Measurements from ENCODE around the gene WIPF3.

DNA sequence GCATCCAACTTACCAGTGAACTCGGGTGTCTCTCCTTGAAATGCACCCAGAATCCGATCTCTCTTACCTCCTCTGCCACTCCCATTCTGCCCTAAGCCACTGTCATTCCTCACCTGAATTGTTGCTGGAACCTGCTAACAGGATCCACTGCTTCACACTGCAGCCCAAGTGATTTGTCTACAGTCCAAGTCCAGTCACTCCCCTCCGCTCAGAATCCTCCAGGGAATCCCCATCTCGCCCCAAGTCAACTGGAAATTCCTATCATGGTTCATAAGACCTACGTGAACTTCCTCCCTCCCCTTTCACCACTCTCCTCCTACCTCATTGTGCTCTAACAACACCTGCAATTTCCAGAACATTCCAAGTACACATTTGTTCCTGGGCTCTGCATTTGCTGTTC lies 92.0 kb downstream of the WIPF3 start:
- TF ChIP-seq POLR2AphosphoS5 (IDR thresholded peaks at IDR 0.05; ENCODE audit: low read depth) = no peak
- TF ChIP-seq, protein P1, sequence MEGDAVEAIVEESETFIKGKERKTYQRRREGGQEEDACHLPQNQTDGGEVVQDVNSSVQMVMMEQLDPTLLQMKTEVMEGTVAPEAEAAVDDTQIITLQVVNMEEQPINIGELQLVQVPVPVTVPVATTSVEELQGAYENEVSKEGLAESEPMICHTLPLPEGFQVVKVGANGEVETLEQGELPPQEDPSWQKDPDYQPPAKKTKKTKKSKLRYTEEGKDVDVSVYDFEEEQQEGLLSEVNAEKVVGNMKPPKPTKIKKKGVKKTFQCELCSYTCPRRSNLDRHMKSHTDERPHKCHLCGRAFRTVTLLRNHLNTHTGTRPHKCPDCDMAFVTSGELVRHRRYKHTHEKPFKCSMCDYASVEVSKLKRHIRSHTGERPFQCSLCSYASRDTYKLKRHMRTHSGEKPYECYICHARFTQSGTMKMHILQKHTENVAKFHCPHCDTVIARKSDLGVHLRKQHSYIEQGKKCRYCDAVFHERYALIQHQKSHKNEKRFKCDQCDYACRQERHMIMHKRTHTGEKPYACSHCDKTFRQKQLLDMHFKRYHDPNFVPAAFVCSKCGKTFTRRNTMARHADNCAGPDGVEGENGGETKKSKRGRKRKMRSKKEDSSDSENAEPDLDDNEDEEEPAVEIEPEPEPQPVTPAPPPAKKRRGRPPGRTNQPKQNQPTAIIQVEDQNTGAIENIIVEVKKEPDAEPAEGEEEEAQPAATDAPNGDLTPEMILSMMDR (IDR thresholded peaks at IDR 0.05; ENCODE audit: insufficient read depth, low read length) = no peak
- TF ChIP-seq GABPA (IDR thresholded peaks at IDR 0.05; ENCODE audit: low read depth) = no peak
- TF ChIP-seq, protein P2, sequence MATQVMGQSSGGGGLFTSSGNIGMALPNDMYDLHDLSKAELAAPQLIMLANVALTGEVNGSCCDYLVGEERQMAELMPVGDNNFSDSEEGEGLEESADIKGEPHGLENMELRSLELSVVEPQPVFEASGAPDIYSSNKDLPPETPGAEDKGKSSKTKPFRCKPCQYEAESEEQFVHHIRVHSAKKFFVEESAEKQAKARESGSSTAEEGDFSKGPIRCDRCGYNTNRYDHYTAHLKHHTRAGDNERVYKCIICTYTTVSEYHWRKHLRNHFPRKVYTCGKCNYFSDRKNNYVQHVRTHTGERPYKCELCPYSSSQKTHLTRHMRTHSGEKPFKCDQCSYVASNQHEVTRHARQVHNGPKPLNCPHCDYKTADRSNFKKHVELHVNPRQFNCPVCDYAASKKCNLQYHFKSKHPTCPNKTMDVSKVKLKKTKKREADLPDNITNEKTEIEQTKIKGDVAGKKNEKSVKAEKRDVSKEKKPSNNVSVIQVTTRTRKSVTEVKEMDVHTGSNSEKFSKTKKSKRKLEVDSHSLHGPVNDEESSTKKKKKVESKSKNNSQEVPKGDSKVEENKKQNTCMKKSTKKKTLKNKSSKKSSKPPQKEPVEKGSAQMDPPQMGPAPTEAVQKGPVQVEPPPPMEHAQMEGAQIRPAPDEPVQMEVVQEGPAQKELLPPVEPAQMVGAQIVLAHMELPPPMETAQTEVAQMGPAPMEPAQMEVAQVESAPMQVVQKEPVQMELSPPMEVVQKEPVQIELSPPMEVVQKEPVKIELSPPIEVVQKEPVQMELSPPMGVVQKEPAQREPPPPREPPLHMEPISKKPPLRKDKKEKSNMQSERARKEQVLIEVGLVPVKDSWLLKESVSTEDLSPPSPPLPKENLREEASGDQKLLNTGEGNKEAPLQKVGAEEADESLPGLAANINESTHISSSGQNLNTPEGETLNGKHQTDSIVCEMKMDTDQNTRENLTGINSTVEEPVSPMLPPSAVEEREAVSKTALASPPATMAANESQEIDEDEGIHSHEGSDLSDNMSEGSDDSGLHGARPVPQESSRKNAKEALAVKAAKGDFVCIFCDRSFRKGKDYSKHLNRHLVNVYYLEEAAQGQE (IDR thresholded peaks at IDR 0.05; ENCODE audit: insufficient replicate concordance, low read depth) = no peak

All from HL-60 (cell line).